OCI-LY1 (cell line): Measurements from ENCODE around the gene ZNF143.
A peak's percentile ranks its signal among the peaks of the same experiment; 100 is the strongest.

Source experiments
- H2AFZ ChIP-seq: fragments of 200-600 bp; sonication (generic), shearing (Covaris generic); 2 replicates; pipeline ENCODE4 v1.6.0; 2014; ENCODE audit warnings: antibody characterized with exemption, mild to moderate bottlenecking, low read length
- H3F3A ChIP-seq: fragments of 200-600 bp; sonication (generic), shearing (Covaris generic); 2 replicates; pipeline ENCODE4 v1.6.0; 2014; ENCODE audit warnings: mild to moderate bottlenecking, antibody characterized with exemption, low read length, moderate library complexity; ENCODE audit not compliant: insufficient read depth
- H3K27ac ChIP-seq: fragments of 200-600 bp; sonication (generic); 2 replicates; pipeline ENCODE4 v1.5.1; 2014; ENCODE audit warnings: low read length, mixed run types, mild to moderate bottlenecking, low read depth; ENCODE audit not compliant: poor library complexity, severe bottlenecking
- H3K27me3 ChIP-seq: fragments of 200-600 bp; sonication (generic); 2 replicates; pipeline ENCODE4 v1.6.0; 2014; ENCODE audit warnings: antibody characterized with exemption, mild to moderate bottlenecking, low read length, moderate library complexity; ENCODE audit not compliant: insufficient read depth
- H3K36me3 ChIP-seq: fragments of 200-600 bp; sonication (generic); 2 replicates; pipeline ENCODE4 v1.6.1; 2014; ENCODE audit warnings: mild to moderate bottlenecking, antibody characterized with exemption, low read length, moderate library complexity, mixed read lengths; ENCODE audit not compliant: insufficient read depth
- H3K4me1 ChIP-seq: fragments of 200-600 bp; sonication (generic); 2 replicates; pipeline ENCODE4 v1.5.1; 2014; ENCODE audit warnings: mild to moderate bottlenecking, low read length, moderate library complexity; ENCODE audit not compliant: insufficient read depth, severe bottlenecking
- H3K4me2 ChIP-seq: fragments of 200-600 bp; sonication (generic), shearing (Covaris generic); 2 replicates; pipeline ENCODE4 v1.6.1; 2014; ENCODE audit warnings: low read length
- H3K4me3 ChIP-seq: fragments of 200-600 bp; sonication (generic); 2 replicates; pipeline ENCODE4 v1.5.1; 2014; ENCODE audit warnings: low read length, low read depth, mild to moderate bottlenecking, mixed read lengths; ENCODE audit not compliant: poor library complexity, severe bottlenecking
- H3K79me2 ChIP-seq: fragments of 200-600 bp; shearing (Covaris generic); 2 replicates; pipeline ENCODE4 v1.6.1; 2016; ENCODE audit warnings: mixed run types, low read length, mixed read lengths; ENCODE audit not compliant: insufficient read depth
- H3K9ac ChIP-seq: fragments of 200-600 bp; sonication (generic), shearing (Covaris generic); 2 replicates; pipeline ENCODE4 v1.6.1; 2014; ENCODE audit warnings: mild to moderate bottlenecking, low read length, mixed read lengths
- H3K9me2 ChIP-seq: fragments of 200-600 bp; sonication (generic), shearing (Covaris generic); 2 replicates; pipeline ENCODE4 v1.6.1; 2014; ENCODE audit warnings: low read depth, mild to moderate bottlenecking, low read length, mixed read lengths
- H3K9me3 ChIP-seq: fragments of 200-600 bp; shearing (Covaris generic); 2 replicates; pipeline ENCODE4 v1.6.1; 2014; ENCODE audit warnings: low read length, mixed read lengths
- H4K20me1 ChIP-seq: fragments of 200-600 bp; sonication (generic), shearing (Covaris generic); 2 replicates; pipeline ENCODE4 v1.6.0; 2016; ENCODE audit warnings: mild to moderate bottlenecking, low read length; ENCODE audit not compliant: insufficient read depth
- EZH2 ChIP-seq: fragments of 200-600 bp; sonication (generic), shearing (Covaris generic); IDR thresholded peaks from 2 replicates; pipeline ENCODE4 v1.8.0; 2017; ENCODE audit warnings: borderline replicate concordance, mixed run types, mild to moderate bottlenecking, antibody characterized with exemption, low read length, moderate library complexity, mixed read lengths
- TF ChIP-seq, protein P1 (sequence below): fragments of 200-600 bp; sonication (generic), shearing (Covaris generic); IDR thresholded peaks from 2 replicates; pipeline ENCODE4 v1.5.1; 2017; ENCODE audit warnings: mild to moderate bottlenecking, antibody characterized with exemption, low read length, moderate library complexity, mixed read lengths

Gene ZNF143

DNA sequence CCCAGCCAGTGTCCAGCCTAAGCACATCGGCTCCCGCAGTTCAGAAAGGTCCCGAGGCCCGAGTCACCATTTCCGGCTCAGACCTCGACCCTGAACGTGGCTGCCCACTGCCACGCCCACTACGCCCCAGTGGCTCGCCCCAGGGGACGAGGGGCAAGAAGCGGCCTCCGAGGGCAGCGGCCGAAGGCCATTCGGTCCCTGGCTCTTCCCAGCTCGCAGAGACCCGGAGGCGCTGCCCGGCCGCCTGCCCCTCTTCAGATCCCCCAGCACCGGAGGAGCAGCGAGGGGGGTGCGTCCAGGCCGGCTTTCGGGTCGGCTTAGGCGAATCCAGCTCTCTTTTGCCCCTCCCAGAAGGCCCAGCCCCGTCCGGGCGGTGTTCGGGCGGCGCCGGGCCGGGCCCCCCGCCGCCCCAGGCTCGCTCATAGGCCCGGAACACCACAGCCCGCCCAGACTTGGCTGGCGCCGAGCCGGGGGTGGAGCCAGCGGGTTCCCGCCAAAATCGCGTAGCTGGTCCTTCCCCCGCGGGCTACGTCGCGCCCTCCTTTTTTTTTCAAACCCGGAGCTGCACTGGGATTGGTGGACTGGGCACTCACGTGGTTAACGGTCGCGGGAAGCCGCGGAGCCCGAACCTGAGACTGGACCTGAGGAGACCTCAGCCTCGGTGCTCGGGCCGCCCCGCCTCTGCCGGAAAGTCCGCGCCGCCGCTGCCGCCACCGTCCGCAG is 112.4 kb downstream of the ZNF143 start, which contains the start of gene WEE1:
Gene WEE1, plus strand, starts transcription at position 619 of the 723 bp plus-strand sequence. CDS start 264 bp downstream, outside the sequence.
- H2AFZ ChIP-seq = no peak within 1 kb of the TSS
- peaks cover 38% of the 10 kb centered on the region for H3K36me3 ChIP-seq
- peak within 1 kb of the TSS; percentile 99 for H3K4me3 ChIP-seq
- peak within 1 kb of the TSS; percentile 99 for H3K9ac ChIP-seq
- H3K9me2 ChIP-seq = no peaks in the 10 kb centered on the region
- peaks cover 46% of the 10 kb centered on the region for H3K79me2 ChIP-seq
- no peaks in the 10 kb centered on the region for H4K20me1 ChIP-seq
- peak within 1 kb of the TSS; percentile 96 for H3K4me2 ChIP-seq
- peak within 1 kb of the TSS; percentile 94 for H3K27ac ChIP-seq
- no peaks in the 10 kb centered on the region for H3K9me3 ChIP-seq
- H3K27me3 ChIP-seq = no peaks in the 10 kb centered on the region
- peaks cover 70% of the 10 kb centered on the region for H3K4me1 ChIP-seq
- H3F3A ChIP-seq = peaks cover 13% of the 10 kb centered on the region
- TF ChIP-seq, protein P1, sequence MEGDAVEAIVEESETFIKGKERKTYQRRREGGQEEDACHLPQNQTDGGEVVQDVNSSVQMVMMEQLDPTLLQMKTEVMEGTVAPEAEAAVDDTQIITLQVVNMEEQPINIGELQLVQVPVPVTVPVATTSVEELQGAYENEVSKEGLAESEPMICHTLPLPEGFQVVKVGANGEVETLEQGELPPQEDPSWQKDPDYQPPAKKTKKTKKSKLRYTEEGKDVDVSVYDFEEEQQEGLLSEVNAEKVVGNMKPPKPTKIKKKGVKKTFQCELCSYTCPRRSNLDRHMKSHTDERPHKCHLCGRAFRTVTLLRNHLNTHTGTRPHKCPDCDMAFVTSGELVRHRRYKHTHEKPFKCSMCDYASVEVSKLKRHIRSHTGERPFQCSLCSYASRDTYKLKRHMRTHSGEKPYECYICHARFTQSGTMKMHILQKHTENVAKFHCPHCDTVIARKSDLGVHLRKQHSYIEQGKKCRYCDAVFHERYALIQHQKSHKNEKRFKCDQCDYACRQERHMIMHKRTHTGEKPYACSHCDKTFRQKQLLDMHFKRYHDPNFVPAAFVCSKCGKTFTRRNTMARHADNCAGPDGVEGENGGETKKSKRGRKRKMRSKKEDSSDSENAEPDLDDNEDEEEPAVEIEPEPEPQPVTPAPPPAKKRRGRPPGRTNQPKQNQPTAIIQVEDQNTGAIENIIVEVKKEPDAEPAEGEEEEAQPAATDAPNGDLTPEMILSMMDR = no peak
- TF ChIP-seq EZH2 = no peak

DNA sequence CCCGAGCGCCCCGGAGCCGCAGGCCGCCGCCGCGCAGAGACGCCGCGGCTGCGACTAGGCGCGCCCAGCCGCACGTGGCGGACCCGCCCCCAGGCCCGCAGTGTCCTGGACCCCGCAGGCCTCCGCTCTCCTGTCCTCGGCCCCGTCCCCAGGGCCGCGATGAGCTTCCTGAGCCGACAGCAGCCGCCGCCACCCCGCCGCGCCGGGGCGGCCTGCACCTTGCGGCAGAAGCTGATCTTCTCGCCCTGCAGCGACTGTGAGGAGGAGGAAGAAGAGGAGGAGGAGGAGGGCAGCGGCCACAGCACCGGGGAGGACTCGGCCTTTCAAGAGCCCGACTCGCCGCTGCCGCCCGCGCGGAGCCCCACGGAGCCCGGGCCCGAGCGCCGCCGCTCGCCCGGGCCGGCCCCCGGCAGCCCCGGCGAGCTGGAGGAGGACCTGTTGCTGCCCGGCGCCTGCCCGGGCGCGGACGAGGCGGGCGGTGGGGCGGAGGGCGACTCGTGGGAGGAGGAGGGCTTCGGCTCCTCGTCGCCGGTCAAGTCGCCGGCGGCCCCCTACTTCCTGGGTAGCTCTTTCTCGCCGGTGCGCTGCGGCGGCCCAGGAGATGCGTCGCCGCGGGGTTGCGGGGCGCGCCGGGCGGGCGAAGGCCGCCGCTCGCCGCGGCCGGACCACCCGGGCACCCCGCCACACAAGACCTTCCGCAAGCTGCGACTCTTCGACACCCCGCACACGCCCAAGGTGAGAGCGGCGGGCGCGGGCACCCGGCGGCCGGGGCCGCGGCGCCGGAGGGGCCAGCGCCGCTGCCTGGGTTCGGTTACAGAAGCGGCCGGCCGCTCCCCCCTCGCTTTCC is 113.2 kb downstream of the ZNF143 start:
- H4K20me1 ChIP-seq = no peaks in the 10 kb centered on the region
- no peak for TF ChIP-seq EZH2
- TF ChIP-seq, protein P1 = no peak
- peak overlapping the region; percentile 96 for H3K4me2 ChIP-seq
- H3K4me3 ChIP-seq = peak overlapping the region; percentile 99
- H3K4me1 ChIP-seq = peaks cover 67% of the 10 kb centered on the region
- no peaks in the 10 kb centered on the region for H3K9me3 ChIP-seq
- H3K36me3 ChIP-seq = peaks cover 44% of the 10 kb centered on the region
- H3K27me3 ChIP-seq = no peaks in the 10 kb centered on the region
- H3K27ac ChIP-seq = peak overlapping the region; percentile 85
- no peaks in the 10 kb centered on the region for H3K9me2 ChIP-seq
- peaks cover 12% of the 10 kb centered on the region for H3F3A ChIP-seq
- H2AFZ ChIP-seq = no peak overlapping the region
- peaks cover 51% of the 10 kb centered on the region for H3K79me2 ChIP-seq
- H3K9ac ChIP-seq = peak overlapping the region; percentile 99

DNA sequence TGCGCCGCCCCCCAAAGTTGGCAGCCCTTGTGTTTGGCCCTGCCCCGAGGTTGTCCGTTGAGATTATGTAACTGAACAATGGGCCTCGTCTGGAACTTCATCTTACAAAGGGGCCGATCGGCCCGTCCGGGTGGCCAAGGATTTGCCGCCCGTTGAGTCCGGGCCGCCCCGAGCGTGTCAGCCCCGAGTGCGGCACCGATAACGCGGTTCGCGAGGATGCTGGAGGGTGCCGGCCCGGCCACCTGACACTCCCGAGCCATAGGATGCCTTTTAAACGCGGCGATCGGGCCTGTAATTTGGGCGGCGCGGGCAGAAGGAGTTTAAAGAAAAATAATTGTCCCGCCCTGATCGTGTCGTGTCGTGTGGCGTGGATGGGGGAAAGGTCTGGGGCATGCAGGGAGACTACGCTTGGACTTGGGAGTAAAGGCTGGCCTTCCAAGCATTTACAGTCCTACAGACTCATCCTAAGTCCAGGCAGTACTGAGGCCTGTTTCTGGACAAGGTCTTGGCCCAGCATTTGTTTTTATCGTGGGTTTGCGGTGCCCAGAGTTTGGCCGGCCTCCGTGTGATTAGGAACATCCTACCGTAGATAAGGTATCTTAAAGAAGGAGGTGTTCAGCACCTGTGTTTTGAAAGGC is 113.9 kb downstream of the ZNF143 start:
- Histone ChIP-seq H3F3A (peaks cover 11% of the 10 kb centered on the region), H3K9ac (peak overlapping the region; percentile 99), H3K4me3 (peak overlapping the region; percentile 99), H4K20me1 (no peaks in the 10 kb centered on the region), H3K9me2 (no peaks in the 10 kb centered on the region), H3K27me3 (no peaks in the 10 kb centered on the region), H3K36me3 (peaks cover 52% of the 10 kb centered on the region), H3K4me2 (peak overlapping the region; percentile 96), H3K27ac (peak overlapping the region; percentile 85), H3K9me3 (no peaks in the 10 kb centered on the region), H3K4me1 (peaks cover 63% of the 10 kb centered on the region), H2AFZ (no peak overlapping the region), H3K79me2 (peaks cover 59% of the 10 kb centered on the region)
- no peak for TF ChIP-seq EZH2
- TF ChIP-seq, protein P1 = no peak
